HFFc6 (cell line): ENCODE results near the gene MEF2C. TPM values are rescaled to one million over a fixed set of nuclear protein-coding genes. Genes with fewer than 3 reads are reported as not detected.
A peak's percentile ranks its signal among the peaks of the same experiment; 100 is the strongest.

Experiments used
- DNase-seq: peaks from one replicate; pipeline ENCODE4 v3.0.0-alpha.2; 2018
- H3K27ac Mint-ChIP-seq: 2 replicates; pipeline ENCODE4 v1.8.0; 2020; ENCODE audit warnings: mild to moderate bottlenecking, mixed read lengths
- H3K27me3 Mint-ChIP-seq: 2 replicates; pipeline ENCODE4 v1.8.0; 2021; ENCODE audit warnings: mild to moderate bottlenecking, moderate library complexity, mixed read lengths; ENCODE audit not compliant: insufficient read depth
- H3K36me3 Mint-ChIP-seq: 2 replicates; pipeline ENCODE4 v1.8.0; 2021; ENCODE audit warnings: low read depth, mixed read lengths
- H3K4me1 Mint-ChIP-seq: 2 replicates; pipeline ENCODE4 v1.8.0; 2020; ENCODE audit warnings: low read depth, mixed read lengths
- H3K4me3 Mint-ChIP-seq: 2 replicates; pipeline ENCODE4 v1.8.0; 2020; ENCODE audit warnings: mild to moderate bottlenecking, moderate library complexity, mixed read lengths
- H3K9me3 Mint-ChIP-seq: 2 replicates; pipeline ENCODE4 v1.8.0; 2020; ENCODE audit warnings: mild to moderate bottlenecking, mixed read lengths
- total RNA-seq, 6 experiments: library from RNA; stranded (reverse); fragmentation: NEBNext Ultra II Directional; extraction: Animal tissue kit (Norgen Biotek cat#: 25700); gene quantifications; 2 replicates in 1 of 6; 3 replicates in 5 of 6; pipeline ENCODE4 v1.2.3, GENCODE V29; 2021
- TF ChIP-seq, protein P1 (sequence below): fragments of 200-600 bp; sonication (generic); IDR thresholded peaks from 2 replicates; pipeline ENCODE4 v1.5.0; 2021; ENCODE audit warnings: antibody characterized with exemption, mild to moderate bottlenecking

MEF2C gene
- total RNA-seq, 6 experiments from 2014 or later = 3.6 to 12.6 (median 9.2) TPM

DNA sequence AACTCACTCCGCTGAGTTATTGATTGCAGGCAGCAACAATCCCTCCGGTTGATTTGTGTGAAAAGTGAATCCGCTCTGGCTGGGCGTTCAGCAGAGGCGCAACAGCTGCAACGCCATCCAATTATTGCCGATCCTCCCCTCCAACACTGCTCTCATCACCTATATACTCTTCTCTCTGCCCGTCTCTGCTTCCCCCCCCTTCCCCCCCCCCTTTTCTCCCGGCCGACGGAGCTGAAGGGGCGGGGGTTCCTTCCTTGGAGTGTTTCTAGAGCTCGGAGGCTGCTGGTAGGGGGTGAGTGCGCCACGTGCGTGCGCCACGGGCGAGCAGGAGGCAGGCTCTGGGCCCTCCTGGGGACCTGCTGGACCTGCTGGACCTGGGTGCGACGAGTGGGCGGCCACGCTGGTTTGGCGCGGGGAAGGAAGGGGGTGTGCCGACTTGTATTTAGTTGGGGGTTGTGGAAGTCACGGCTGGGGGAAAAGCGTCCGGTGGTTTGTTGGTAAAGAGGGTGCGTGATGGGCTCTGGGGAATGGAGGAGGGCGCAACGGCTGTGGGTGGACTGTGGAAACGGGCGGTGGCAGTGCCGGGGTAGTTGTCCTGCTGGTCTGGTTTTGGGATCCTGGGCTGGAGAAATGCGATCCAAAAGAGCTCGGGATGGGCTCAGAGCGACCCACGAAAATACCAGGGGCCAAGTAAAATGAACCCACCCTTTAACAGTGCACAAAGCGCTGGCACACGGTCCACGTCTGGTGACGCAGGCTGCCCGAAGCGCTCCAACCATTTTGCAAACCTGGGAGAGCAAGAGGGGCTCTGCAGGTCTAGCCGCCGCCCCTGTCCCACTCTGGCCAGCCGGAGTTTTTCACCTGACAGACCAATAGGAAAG lies 6.4 kb upstream of the MEF2C start:
- Mint-ChIP-seq H3K27me3 (peaks cover 4% of the 10 kb centered on the region; the same call in 1 of the 2 replicates), H3K27ac (peak overlapping the region; percentile 65), H3K9me3 (no peaks in the 10 kb centered on the region), H3K36me3 (no peaks in the 10 kb centered on the region), H3K4me1 (peaks cover 25% of the 10 kb centered on the region), H3K4me3 (peak overlapping the region; percentile 94)
- no peak for DNase-seq
- TF ChIP-seq, protein P1, sequence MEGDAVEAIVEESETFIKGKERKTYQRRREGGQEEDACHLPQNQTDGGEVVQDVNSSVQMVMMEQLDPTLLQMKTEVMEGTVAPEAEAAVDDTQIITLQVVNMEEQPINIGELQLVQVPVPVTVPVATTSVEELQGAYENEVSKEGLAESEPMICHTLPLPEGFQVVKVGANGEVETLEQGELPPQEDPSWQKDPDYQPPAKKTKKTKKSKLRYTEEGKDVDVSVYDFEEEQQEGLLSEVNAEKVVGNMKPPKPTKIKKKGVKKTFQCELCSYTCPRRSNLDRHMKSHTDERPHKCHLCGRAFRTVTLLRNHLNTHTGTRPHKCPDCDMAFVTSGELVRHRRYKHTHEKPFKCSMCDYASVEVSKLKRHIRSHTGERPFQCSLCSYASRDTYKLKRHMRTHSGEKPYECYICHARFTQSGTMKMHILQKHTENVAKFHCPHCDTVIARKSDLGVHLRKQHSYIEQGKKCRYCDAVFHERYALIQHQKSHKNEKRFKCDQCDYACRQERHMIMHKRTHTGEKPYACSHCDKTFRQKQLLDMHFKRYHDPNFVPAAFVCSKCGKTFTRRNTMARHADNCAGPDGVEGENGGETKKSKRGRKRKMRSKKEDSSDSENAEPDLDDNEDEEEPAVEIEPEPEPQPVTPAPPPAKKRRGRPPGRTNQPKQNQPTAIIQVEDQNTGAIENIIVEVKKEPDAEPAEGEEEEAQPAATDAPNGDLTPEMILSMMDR = no peak

DNA sequence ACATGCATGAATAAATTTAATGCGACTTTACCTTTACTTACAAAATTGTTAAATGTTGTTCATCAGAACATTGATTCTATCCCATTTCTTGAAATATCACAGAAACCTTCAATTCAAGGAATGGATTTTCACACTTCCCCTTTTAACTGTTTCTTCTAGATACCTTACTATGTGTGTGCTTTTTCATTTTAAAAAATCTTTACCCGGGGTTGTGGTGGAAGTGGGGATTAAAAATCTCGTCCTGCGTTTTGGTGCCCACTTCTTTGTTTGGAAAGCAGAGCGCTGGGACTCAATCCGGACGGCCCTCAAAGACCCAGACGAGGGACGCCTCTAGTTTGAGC lies 5.8 kb upstream of the MEF2C start:
- Mint-ChIP-seq H3K27ac (no peak overlapping the region; the same call in 1 of the 2 replicates), H3K27me3 (peaks cover 4% of the 10 kb centered on the region; the same call in 1 of the 2 replicates), H3K4me3 (peak overlapping the region; percentile 94), H3K9me3 (no peaks in the 10 kb centered on the region), H3K4me1 (peaks cover 26% of the 10 kb centered on the region), H3K36me3 (no peaks in the 10 kb centered on the region)
- no peak for DNase-seq
- TF ChIP-seq, protein P1 = no peak

DNA sequence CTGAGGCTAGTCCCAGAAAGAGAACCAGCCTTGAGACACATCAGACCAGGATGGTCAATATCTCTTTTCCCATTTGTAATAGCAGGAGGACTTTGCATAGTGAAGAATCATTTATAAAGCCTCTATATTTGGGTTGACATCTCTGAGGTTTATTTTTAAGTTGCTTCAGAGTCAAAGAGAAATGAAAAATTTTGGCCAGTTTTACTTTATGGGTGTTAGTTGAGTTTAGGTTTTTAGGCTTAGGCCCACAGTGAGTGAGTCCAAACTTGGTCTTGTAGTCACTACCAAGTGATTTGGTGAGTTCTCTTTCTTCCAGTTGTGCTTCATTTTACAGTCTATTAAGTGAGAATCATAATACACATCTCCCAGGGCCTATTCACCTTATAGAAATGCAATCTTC lies 5.3 kb upstream of the MEF2C start:
- Mint-ChIP-seq H3K4me1 (peaks cover 26% of the 10 kb centered on the region), H3K9me3 (no peaks in the 10 kb centered on the region), H3K27me3 (peaks cover 4% of the 10 kb centered on the region; the same call in 1 of the 2 replicates), H3K27ac (no peak overlapping the region), H3K36me3 (no peaks in the 10 kb centered on the region), H3K4me3 (no peak overlapping the region)
- TF ChIP-seq, protein P1 = no peak
- no peak for DNase-seq

DNA sequence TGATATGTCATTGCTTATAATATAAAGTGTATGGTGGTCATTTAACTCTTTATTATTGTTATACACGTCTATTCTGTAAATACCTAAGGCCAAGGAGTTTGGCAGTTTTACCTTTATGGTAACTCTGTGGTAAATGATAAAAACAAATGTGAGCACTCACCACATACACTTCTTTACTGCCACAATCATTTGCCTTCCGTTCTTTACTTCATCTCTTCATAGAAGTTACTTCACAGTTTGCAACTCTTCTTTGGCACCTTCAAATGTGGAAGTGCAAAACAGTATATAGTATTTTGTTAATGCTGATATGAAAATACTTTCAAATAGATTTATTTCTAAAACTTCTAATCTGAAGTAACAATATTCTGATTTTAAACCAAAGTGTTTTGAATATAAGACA lies 4.4 kb upstream of the MEF2C start:
- Mint-ChIP-seq H3K36me3 (no peaks in the 10 kb centered on the region), H3K4me3 (no peak overlapping the region), H3K27ac (no peak overlapping the region), H3K4me1 (peaks cover 26% of the 10 kb centered on the region), H3K9me3 (no peaks in the 10 kb centered on the region), H3K27me3 (peaks cover 4% of the 10 kb centered on the region; the same call in 1 of the 2 replicates)
- DNase-seq = no peak
- TF ChIP-seq, protein P1 = no peak

DNA sequence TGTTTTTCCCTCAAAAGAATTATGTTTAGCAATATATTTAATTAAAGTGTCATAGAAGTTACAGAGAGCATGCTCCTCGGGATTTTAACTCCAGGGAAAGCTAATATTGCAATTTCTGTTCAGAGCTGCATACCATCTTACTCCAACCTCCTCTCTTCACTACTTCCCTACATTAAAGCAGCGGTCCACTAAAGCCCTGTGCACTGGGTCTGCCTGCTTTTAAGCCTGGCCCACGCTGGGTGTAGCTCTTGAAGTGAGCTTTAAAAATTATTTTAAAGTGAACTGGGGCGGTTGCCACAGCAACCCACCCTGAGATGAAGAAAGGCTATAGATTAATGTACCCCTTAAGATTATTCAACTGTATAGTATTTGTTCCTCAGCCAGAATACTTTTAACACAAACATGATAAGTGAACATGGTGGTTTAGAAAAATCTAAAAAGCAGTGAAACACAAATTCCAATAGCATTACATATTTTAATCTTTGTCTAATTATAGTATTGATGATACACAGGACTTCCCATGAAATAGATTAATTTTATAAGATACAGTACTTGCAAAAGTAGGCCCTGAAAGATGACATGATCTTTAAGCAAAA lies 3.9 kb upstream of the MEF2C start:
- peaks cover 29% of the 10 kb centered on the region for H3K4me1 Mint-ChIP-seq
- TF ChIP-seq, protein P1 = no peak
- no peak overlapping the region for H3K27ac Mint-ChIP-seq
- no peaks in the 10 kb centered on the region for H3K9me3 Mint-ChIP-seq
- DNase-seq = no peak
- H3K36me3 Mint-ChIP-seq = no peaks in the 10 kb centered on the region
- no peak overlapping the region for H3K4me3 Mint-ChIP-seq
- H3K27me3 Mint-ChIP-seq = peaks cover 4% of the 10 kb centered on the region; the same call in 1 of the 2 replicates
